Body of pancreas (tissue), 4 donors: ENCODE results near the gene ARHGDIA. TPM values are rescaled to one million over a fixed set of nuclear protein-coding genes. Genes with fewer than 3 reads are reported as not detected.

Experiments
- ATAC-seq: fragments of 150-250 bp; one replicate; pipeline ENCODE4 v1.9.1; 2016
- DNase-seq, 4 donors: peaks; one replicate each; pipeline ENCODE4 v3.0.0-alpha.2; 2019
- H3K27ac ChIP-seq, 4 donors: fragments of 200-600 bp; sonication (generic); 1 replicate in 3 of 4; 2 replicates in 1 of 4; pipeline versions ENCODE4 v1.5.1 to v1.6.1; 2016 to 2019; ENCODE audit warnings: mild to moderate bottlenecking in 1 of 4, mixed read lengths in 1 of 4, moderate library complexity in 1 of 4
- H3K27me3 ChIP-seq, 2 donors: fragments of 200-600 bp; sonication (generic); one replicate each; pipeline ENCODE4 v1.6.0; 2016; ENCODE audit warnings: mild to moderate bottlenecking in 1 of 2
- H3K36me3 ChIP-seq, 2 donors: fragments of 200-600 bp; sonication (generic); replicated peaks in 1 of 2; 2 replicates each; pipeline ENCODE4 v1.5.1; 2016; ENCODE audit warnings: low read depth in 2 of 2; ENCODE audit not compliant: insufficient read depth in 1 of 2
- H3K4me1 ChIP-seq: fragments of 200-600 bp; sonication (generic); one replicate; pipeline ENCODE4 v1.6.0; 2016
- H3K4me3 ChIP-seq, 2 donors: fragments of 200-600 bp; sonication (generic); 1 replicate in 1 of 2; 2 replicates in 1 of 2; pipeline ENCODE4 v1.5.1; 2016 to 2019
- H3K9me3 ChIP-seq, 3 donors: fragments of 200-600 bp; sonication (generic); 1 replicate in 2 of 3; 2 replicates in 1 of 3; pipeline ENCODE4 v1.5.1; 2016
- CTCF ChIP-seq, 7 experiments: fragments of 450-650 bp in 4 of 7; fragments of 200-600 bp in 3 of 7; sonication (generic) in 3 of 7; IDR thresholded peaks; one replicate each; pipeline ENCODE4 v1.5.1; 2016 to 2019; ENCODE audit warnings: antibody characterized with exemption in 7 of 7
- POLR2A ChIP-seq, 3 donors: fragments of 450-650 bp; IDR thresholded peaks; one replicate each; pipeline ENCODE4 v1.6.1; 2016; ENCODE audit warnings: antibody characterized with exemption in 3 of 3, mild to moderate bottlenecking in 2 of 3
- WGBS, 2 donors: methylation state at CpG; one replicate each; pipeline ENCODE4 v1.1.5; 2017; 5-methylcytosine and 5-hydroxymethylcytosine counted together
- intact Hi-C: fragments of 100-400 bp; cut with DNase I; formaldehyde crosslinking; loops from one replicate; pipeline ENCODE4 v1.15.1; 2023
- total RNA-seq, 2 donors: library from RNA; depleted of rRNA; stranded (reverse); fragments of >200 nt; gene quantifications; one replicate each; pipeline ENCODE4 v1.1.0, GENCODE V29; 2016

ARHGDIA gene
- total RNA-seq, 2 donors from 2014 or later = 109 to 141 TPM

GRCh38 chr17:81838753-81839255 lies 32.3 kb downstream of the ARHGDIA start:
- WGBS, 2 donors = 51 to 52% methylated on average over 13 to 17 of the region's 17 CpGs
- H3K36me3 ChIP-seq = peaks cover 5 to 11% of the 10 kb centered on the region in 2 donors
- intact Hi-C loops = no loop called here
- peaks cover 37% of the 10 kb centered on the region for H3K4me1 ChIP-seq
- H3K27me3 ChIP-seq = no peaks in the 10 kb centered on the region
- H3K4me3 ChIP-seq = no peak overlapping the region
- no peak for ATAC-seq
- TF ChIP-seq POLR2A (IDR thresholded peaks at IDR 0.05) (no peak), CTCF (IDR thresholded peaks at IDR 0.05) (no peak)
- H3K9me3 ChIP-seq = no peaks in the 10 kb centered on the region
- DNase-seq = no peak
- H3K27ac ChIP-seq = no peak overlapping the region

DNA sequence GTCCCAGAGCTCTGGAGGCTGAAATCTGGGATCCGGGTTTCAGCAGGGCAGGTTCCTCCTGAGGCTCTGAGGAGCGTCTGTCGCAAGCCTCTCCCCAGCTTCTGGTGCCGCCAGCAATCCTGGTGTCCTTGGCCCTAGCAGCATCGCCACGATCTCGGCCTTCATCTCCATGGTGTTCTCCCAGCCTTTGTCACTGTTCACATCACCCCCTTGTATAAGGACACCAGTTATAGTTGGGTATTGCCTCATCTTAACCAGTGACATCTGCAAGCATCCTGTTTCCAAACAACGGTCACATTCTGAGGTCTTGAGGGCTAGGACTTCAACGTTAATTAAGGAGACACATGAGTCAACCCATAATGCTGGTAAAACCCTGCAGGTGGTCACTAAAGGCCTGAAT lies 33.5 kb downstream of the ARHGDIA start:
- Histone ChIP-seq H3K4me1 (peaks cover 31% of the 10 kb centered on the region), H3K36me3 (no peaks in the 10 kb centered on the region), H3K4me3 (no peak overlapping the region), H3K27me3 (no peaks in the 10 kb centered on the region), H3K27ac (no peak overlapping the region), H3K9me3 (no peaks in the 10 kb centered on the region)
- DNase-seq = no peak
- TF ChIP-seq CTCF (IDR thresholded peaks at IDR 0.05) (no peak), POLR2A (IDR thresholded peaks at IDR 0.05) (no peak)
- intact Hi-C loops = no loop called here
- 67 to 76% methylated on average over 8 to 9 of the region's 9 CpGs for WGBS, 2 donors
- no peak for ATAC-seq

- Histone ChIP-seq H3K4me3 (no peak within 1 kb of the TSS), H3K27ac (peak within 1 kb of the TSS in 3 of 4 donors; percentile 91 to 95 (median 93)), H3K27me3 (no peaks in the 10 kb centered on the region), H3K36me3 (no peaks in the 10 kb centered on the region), H3K9me3 (no peaks in the 10 kb centered on the region), H3K4me1 (peaks cover 24% of the 10 kb centered on the region)
- no peak for TF ChIP-seq CTCF (IDR thresholded peaks at IDR 0.05)
- TF ChIP-seq POLR2A (IDR thresholded peaks at IDR 0.05) = no peak
- WGBS, 2 donors = 82 to 87% methylated on average over 11 to 15 of the region's 26 CpGs
- DNase-seq (no peak), ATAC-seq (no peak)
- intact Hi-C loops = no loop called here
Measured at GRCh38 chr17:81834831-81835267, 36.3 kb downstream of the ARHGDIA start, which contains the start of gene PPP1R27. TSS of gene PPP1R27 (minus strand) at chr17:81835050. CDS start at chr17:81834953, 97 bp downstream.

GRCh38 chr17:81833921-81834830 lies 37.0 kb downstream of the ARHGDIA start:
- 82 to 85% methylated on average over 24 to 31 of the region's 31 CpGs for WGBS, 2 donors
- ATAC-seq (no peak), DNase-seq (no peak)
- intact Hi-C loops = no loop called here
- no peaks in the 10 kb centered on the region for H3K27me3 ChIP-seq
- no peaks in the 10 kb centered on the region for H3K9me3 ChIP-seq
- no peaks in the 10 kb centered on the region for H3K36me3 ChIP-seq
- TF ChIP-seq CTCF (IDR thresholded peaks at IDR 0.05) (no peak), POLR2A (IDR thresholded peaks at IDR 0.05) (no peak)
- peak overlapping the region; percentile 87 to 95 (median 92) for H3K27ac ChIP-seq
- peak overlapping the region in 1 of 2 donors; percentile 22 for H3K4me3 ChIP-seq
- H3K4me1 ChIP-seq = peaks cover 24% of the 10 kb centered on the region
